HTR-8/SVneo (cell line): ENCODE data around the gene GTPBP3.
"Not testable (repeated sequence)": the region's sequence is repeated elsewhere in the genome, so short reads cannot be mapped to it uniquely, and the experiment has no call there.

Experiments
- DNase-seq: peaks from one replicate; pipeline ENCODE4 v3.0.0; 2011; ENCODE audit warnings: low spot score, mixed read lengths; ENCODE audit not compliant: insufficient read length
- FAIRE-seq: peaks from 2 replicates; lab custom pipeline; 2011; peaks lifted over from hg19 to GRCh38; lab: Jason Lieb, UNC

Gene GTPBP3

DNA sequence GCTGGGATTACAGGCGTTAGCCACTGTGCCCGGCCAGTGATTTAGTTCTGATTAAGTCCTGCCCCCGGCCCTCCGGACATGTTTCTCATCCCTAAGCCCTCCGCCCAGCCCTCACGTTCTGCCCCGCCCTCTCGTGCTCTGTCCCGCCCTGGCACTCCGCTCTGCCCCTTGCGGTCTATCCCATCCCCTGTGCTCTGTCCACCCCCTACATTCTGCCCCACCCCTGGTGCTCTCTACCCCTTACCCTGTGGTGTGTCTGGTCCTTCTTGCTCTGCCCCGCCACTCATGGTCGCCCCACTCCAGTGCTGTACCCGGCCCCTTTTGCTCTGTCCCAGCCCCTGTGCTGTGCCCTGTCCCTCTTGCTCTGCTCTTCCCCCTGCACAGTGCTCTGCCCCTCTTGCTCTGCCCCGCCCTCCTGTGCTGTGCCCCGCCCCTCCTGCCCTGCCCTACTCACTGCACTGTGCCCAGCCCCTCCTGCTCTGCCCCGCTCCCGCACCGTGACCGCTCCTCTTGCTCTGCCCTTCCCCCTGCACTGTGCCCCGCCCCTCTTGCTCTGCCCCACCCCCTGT, 3.0 kb downstream of the GTPBP3 start:
- no peak for DNase-seq
- no peak for FAIRE-seq

DNA sequence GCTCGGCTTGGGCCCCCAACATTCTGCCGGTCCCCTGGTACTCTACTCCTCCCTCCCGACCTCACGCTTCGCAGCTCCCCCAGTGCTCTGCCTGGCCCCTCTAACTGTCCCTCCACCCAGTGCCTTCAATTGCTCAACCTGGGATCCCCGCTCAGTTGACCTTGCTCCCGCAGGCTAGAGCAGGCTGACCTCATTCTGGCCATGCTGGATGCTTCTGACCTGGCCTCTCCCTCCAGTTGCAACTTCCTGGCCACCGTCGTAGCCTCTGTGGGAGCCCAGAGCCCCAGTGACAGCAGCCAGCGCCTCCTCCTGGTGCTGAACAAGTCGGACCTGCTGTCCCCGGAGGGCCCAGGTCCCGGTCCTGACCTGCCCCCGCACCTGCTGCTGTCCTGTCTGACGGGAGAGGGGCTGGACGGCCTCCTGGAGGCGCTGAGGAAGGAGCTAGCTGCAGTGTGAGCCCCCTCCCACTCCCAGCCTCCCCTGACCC, 3.6 kb downstream of the GTPBP3 start:
- FAIRE-seq (no peak), DNase-seq (no peak)

GRCh38 chr19:17341386-17341785, 4.0 kb downstream of the GTPBP3 start:
- FAIRE-seq (no peak), DNase-seq (no peak)

GRCh38 chr19:17341845-17342244, 4.5 kb downstream of the GTPBP3 start:
- FAIRE-seq (no peak), DNase-seq (no peak)

DNA sequence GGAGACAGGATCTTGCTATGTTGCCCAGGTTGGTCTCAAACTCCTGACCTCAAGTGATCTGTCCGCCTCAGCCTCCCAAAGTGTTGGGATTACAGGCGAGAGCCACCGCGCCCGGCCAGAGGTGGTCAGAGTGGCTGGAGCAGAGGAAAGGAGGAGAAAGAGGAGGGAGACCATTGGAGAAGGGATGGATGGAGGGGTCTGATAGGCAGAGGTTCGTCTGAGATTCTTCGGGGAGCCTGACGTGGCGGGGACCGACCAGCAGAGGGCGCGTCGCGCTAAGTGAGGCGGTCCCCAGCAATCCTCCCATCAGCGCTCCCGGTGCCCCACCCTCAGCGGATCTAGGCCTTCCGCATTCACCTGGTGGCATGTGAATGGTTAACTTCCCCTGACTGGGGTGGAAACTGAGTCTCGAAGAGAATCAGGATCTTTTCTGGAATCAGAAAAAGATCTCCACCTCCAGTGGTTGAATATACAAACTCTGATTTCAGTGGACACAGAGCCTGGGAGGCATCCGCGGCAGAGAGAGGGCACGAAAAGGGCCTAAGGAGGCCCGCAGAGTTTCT, 8.8 kb downstream of the GTPBP3 start:
- FAIRE-seq (peak; percentile 82), DNase-seq (peak; percentile 88)

DNA sequence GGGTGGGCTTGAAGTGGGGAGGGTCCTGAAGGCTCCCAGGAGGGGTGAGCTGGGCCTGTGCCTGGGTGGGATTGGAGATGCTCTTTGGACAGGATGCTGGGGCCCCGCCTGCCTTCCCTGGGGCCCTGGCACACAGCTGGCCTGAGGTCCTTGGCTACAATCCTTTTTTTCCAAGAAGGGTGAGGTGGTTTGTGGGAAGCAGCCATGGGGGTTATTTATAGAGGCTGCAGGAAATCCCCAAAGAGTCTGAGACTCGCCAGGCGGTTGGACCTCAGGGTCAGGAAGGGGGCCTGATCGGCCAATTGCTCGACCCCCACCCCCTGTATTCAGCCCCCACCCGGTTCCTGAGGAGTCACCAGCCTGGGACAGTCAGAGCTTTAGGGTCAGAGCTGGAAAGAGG, 10.0 kb downstream of the GTPBP3 start:
- no peak for DNase-seq
- FAIRE-seq: no peak

- FAIRE-seq (no peak), DNase-seq (no peak)
These were observed 10.5 kb downstream of the GTPBP3 start for GRCh38 chr19:17347877-17348276.

DNA sequence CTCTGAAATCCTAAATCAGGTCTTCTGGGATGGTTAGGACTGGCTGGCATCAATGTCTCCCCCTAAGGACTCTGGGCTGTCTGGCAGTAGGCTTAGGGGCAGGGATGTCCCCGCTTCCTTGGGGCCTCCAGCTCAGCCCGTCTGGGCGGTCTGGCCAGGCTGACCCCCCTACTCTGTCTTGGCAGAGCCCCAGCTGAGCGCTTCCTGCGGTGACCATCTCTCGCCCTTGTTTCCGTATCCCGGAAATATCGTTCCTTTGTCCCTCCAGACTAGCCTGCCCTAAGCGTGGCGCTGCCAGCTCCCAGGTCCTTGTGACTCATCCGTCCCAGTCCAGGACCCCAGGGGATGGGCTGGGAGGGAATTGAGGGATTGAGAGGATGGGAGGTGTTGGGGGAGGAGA, 11.3 kb downstream of the GTPBP3 start:
- peak; percentile 93 for DNase-seq
- no peak for FAIRE-seq

- peak; percentile 86 for FAIRE-seq
- no peak for DNase-seq
These were observed 14.6 kb downstream of the GTPBP3 start for GRCh38 chr19:17351815-17352435.

- FAIRE-seq: no peak
- no peak for DNase-seq
These were observed 15.4 kb downstream of the GTPBP3 start for GRCh38 chr19:17352608-17353280.

DNA sequence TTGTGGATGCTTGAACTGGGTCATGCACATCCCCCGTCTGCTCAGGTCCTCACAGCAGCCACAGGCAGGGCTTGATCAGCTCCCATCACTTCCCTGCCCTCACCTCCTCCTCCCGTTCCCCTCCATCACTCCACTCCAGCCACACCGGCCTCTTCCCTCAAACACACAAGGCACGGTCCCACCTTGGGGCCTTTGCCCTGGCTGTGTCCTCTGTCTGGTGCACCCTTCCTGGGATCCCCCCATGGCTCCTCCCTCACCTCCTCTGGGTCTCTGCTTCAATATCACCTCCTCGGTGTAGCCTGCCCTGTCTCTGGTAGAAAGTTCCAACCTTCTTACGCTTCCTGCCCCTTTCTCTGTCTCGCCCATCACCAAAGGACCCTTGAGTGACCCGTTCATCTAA, 16.0 kb downstream of the GTPBP3 start:
- no peak for DNase-seq
- FAIRE-seq: no peak

DNA sequence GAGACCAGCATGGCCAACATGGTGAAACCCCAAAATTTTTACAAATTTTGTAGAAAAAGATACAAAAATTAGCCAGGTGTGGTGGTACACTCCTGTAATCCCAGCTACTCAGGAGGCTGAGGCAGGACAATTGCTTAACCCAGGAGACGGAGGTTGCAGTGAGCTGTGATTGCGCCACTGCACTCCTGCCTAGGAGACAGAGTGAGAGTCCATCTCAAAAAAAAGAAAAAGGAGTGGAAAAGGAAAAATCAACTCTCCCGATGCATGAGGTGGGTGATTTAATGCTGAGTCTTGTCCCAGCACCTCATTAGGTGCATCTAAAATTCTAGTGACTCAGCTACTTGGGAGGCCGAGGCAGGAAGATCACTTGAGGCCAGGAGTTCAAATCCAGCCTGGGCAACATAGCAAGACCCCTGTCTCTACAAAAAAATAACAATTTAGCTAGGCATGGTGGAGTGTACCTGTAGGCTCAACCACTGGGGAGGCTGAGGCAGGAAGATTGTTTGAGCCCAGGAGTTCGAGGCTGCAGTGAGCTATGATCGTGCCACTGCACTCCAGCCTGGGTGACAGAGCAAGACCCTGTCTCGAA, 19.8 kb downstream of the GTPBP3 start:
- FAIRE-seq (no peak), DNase-seq (no peak)

GRCh38 chr19:17357724-17358123, 20.4 kb downstream of the GTPBP3 start:
- no peak for DNase-seq
- FAIRE-seq: no peak

GRCh38 chr19:17358395-17358794, 21.0 kb downstream of the GTPBP3 start:
- FAIRE-seq: no peak
- DNase-seq: no peak

GRCh38 chr19:17359905-17360800, 22.8 kb downstream of the GTPBP3 start:
- DNase-seq (no peak), FAIRE-seq (no peak)

- not testable (repeated sequence) for FAIRE-seq, DNase-seq
These were observed 26.7 kb downstream of the GTPBP3 start for GRCh38 chr19:17363852-17364605.

GRCh38 chr19:17365361-17365760, 28.0 kb downstream of the GTPBP3 start:
- DNase-seq: no peak
- no peak for FAIRE-seq

DNA sequence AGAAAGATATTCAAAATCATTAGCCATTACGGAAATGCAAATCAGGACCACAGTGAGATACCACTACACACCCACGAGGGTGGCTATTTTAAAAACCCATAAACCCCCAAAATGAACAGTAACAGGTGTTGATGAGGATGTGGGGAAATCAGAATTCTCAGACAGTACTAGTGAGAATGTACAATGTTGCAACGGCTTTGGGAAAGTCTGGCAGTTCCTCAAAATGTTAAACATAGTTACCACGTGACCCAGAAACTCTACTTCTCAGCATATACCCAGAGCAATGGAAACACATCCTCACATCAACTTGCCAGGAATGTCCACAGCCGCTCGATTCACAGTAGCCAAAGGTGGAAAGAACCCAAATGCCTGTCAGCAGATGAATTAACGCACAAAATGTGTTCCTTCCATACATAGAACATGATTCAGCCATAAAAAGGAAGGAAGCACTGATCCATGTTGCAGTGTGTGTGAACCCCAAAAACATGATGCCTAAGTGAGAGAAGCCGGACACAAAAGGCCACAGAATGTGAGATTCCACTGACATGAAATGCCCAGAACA, 32.8 kb downstream of the GTPBP3 start:
- FAIRE-seq: no peak
- DNase-seq: no peak
